Measurements from ENCODE around the gene TRABD2B.

TRABD2B gene

DNA sequence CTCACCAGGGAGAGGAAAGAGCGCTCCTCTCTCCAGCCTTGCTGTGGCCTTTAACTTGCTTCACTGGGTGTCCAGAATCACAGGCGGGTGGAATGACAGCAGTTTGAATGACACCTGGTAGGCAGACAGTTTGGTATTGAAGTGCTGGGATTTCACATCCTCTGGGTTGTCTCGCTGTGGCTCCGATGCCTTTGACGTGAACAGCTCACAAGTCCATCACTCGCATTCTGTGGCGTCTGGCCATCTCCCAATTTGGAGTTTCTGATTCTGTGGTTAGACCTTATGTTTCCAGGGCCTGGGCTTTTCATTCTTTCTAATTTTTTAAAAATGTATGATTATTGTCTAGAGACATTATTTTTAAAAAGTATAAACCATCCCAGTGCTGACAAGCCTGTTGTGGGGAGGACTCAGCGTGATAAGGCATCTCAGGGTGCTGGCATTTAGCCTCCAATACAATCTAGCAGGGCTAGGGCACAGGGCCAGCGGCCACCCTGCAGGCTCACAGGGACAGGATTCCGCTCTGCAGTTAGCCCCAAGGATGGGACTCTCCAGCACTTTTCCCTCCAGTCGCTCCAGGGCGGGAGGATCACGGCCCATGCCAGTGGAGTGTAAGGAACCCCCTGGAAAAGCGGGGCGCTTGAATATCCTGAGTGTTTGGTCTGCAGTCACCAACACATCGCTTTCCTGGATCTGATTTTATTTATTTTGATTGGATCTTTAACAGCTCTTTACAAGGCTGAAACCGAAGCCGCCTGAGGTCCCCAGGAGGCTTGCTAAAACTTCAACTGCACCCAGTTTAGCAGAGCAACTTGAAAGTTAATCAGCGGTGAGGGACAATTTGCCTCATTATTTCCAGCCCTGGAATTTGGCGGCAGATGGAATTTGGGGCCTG is 178.3 kb downstream of the TRABD2B start:
- DNase-seq, result no peak

DNA sequence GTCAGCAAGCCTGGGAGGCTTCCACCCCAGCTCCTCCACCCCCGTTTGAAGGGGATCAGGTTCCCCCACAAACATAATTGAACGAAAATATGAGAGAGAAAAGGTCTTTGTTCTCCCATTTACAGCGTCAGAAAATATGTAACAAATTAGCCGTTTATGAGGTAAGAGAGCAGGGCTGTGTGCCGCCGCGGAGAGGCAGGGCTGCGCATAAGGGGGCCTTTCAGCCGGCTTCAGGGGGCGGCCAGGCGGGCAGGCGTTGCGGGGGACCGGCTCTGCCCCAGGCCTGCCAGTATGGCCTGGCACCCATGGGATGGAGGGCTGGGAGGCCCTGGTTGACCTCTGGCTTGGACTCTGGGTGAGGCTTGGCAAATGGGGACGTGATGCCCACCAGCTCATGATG is 179.3 kb downstream of the TRABD2B start:
- DNase-seq, result no peak

DNA sequence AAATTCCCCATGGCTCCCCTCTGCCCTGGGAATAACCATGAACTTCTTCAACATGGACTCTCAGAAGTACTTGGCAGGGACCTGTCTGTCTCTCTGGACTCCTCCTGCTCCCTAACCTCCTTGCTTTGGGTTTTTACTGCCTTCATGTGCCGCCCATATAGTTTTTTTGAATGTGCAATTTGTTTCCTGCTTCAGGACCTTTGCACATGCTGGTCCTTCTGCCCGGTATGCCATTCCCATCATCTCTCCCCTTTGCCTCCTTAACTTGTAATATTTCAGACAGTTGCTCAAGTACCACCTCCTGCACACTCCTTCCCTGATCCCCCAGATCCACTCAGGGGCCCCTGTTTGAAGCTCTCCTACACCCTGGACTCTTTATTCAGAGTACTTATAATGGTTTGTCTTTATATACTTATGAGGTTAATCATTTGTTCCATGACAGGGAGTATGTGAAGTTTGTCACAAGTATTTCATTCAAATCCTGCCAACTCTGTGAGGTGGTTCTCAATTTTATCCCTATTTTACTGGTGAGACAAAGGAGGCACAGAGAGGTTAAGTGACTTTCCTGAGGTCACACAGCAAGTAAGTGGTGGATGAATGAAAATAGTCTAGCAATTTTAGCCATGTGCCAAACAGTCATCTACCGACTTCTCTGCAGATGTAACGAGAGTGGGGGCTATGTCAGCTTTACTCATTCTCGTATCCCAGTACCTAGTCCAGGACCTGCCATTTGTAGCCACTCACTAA is 180.7 kb downstream of the TRABD2B start:
- DNase-seq, result no peak

DNA sequence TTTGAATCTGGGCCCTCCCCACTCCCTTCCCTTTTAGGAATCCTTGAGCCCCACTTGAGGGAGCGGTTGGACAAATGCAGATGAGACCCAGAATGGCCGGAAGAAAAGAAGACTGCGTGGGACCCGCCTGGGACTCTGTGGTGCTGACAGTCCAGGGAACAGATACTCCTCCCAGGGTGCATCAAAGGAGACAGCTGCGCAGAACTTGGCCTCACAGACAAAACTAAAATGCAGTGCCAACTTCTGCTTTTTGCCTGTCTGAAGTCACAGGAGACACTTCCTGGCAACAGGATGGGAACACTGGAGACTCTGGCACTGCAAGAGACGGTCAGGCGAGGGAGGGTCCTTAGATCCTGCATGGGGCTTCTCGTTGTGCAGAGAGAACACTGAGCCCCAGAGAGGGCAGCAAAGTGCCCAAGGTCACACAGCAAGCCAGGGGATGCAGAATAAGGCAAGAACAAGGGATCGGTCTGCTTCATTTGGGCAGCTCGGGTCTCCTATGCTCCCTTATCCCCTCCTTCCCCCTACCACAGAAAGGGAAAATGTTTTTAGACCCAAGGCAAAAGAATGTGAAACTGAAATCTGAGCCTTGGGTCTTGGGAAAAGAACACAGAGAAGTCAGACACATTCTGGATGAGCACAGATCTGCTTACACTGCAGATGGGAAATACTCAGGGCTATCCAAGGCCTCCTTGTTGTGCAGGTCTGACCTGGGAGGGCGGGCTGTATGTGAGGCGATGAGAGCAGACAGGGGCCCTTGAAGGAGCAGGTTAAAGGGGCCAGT is 182.4 kb downstream of the TRABD2B start:
- peak; percentile 51 for DNase-seq

DNA sequence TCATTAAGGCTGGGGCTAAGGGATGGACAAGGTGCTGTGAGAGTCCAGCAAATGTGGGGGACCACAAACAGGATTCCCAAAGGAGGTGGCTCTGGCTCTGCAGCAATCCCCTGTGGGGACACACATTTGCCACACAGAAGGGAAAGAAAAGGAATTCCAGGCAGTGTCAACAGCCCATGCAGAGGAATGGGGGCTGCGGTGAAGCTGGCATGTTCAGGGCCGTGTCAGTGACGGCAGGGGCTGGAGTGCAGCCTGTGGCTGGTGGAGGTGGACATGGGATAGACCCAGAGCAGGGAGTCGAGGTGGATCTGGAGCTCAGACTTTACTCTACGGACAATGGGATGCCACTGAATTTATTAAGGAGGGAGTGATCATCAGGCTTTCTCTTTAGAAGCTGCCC is 183.2 kb downstream of the TRABD2B start:
- DNase-seq, result no peak

DNA sequence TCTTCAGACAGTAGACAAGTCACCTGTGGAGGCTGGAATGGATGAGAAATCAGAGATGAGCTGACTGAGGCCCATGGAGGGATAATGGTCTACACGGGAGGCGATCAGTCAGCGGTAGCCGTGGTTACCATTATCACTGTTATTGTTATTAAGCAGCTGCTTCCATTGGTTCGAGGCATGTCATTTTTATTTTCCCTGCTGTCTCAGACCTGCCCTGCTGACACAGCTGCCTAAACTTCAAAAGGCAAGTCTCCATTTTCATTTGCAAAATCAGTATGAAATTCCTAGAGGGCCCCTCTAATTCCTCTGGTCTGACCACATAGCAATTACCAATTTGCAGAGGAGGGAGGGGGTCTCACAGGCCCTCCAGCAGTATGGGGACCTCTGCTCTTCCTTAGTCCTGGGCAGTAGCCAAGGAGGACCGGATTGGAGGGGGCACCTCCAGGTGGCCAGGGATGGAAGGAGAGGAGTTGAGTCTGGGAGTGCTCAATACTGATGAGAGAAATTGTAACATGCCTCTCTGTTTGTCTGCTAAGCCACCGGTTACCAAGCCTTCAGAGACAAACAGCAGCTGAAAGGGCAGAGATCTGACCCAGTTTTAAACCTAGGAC is 184.2 kb downstream of the TRABD2B start:
- DNase-seq, result no peak

DNA sequence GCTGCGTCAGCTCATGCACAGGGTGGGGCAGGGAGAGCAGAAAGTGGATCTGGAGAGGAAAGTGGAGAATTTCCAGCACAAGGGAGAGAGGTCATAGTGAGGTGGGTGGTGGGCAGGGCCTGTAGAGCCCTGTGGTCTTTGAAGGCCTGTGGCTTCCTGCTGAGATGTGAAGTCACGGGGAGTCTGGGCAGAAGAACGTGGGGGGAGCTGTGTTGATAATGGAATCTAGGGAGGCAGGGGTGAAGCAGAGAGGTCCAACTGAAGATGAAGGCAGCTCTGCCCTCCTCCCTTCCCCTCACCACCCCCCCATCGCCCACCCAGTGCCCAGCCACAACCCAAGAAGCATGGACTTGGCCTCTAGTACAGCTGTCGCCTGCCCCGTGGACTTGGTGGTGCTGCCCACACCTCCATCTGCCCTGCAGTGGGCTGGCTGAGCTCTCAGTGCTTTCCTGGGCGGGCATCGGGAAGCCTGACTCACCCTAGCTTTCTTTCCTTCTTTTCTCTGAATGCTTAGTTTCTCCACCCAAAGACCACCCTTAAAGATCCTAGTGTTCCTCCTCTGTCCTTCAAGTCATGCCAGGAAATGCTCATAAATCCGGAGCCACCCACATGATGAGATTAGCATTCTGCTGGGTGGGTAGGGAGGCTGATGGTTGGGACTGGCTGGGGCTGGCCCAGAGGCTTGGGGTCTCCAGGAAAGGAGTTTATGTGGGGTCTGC is 186.1 kb downstream of the TRABD2B start:
- no peak for DNase-seq

DNA sequence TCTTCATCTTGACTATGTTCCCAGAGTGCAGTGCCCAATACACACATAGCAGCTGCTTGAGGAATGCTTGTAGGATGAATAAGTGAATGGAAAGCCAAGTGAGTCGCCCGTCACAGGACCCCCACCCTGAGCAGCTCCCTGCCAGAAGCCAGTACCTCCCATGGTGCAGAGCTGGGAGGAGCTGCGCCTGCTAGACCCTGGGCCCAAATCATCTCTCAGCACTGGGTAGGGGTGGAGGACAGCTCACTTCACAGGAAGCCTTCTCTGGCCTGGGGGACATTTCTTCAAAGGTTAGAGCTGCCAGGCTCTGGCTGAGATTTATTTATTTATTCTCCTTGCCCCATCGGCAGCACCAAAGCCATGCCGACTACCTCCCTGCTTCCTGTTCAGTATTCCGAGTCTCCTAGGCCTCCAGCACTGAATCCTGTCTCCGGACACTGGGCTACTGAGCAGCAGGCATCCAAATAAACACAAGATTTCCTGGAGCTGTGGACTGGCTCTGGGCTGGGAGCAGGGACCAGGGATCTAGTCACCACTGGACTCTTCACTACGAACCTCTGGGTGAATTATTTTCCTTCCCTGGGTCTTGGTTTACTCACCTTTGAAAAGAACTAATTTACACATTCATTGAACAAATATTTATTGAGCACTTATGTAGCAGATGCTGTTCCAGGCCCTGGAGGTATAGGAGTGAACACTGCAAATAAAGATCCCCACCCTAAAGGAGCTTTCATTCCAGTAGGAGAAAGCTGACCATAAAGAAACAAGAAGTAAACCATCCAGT is 187.7 kb downstream of the TRABD2B start:
- DNase-seq, result no peak

DNA sequence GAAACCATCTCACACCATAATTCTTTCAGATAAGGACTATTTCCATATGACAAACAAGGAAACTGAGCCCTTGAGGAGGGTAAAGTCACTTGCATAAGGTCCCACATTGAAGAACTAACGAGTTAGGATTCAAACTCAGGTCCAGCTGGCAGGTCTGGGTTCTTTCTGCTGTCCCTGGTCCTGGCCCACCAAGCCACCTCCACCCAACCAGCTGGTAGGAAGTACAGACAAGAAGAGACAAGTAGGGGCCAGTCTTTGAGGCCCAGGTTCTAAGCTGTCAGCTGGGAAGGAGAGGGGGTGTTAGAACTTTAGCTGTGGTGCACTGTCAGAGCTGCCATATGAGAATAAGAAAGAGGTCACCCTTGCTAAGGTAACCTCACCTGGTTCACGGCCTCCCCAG is 188.6 kb downstream of the TRABD2B start:
- DNase-seq, result no peak

DNA sequence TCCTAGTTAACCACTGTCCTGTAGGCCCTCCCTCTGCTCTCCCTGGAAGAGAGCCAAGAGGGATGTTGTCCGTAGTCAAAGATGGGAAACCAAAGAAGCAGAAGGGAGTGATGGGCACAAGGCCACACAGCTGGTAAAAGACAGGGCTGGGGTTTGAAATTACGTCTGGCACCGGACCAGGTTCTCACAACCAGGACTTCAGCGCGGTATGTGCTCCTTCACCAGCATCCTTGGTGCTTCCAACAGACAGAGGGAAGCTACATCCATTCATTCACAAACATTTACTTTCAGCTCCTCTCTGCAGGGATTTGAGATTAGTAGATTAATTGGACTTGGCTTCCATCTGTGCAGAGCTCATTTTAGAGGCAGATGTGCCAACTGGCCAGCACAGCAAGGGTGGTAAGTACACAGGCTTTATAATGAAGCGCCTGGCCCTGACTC is 191.2 kb downstream of the TRABD2B start:
- no peak for DNase-seq

DNA sequence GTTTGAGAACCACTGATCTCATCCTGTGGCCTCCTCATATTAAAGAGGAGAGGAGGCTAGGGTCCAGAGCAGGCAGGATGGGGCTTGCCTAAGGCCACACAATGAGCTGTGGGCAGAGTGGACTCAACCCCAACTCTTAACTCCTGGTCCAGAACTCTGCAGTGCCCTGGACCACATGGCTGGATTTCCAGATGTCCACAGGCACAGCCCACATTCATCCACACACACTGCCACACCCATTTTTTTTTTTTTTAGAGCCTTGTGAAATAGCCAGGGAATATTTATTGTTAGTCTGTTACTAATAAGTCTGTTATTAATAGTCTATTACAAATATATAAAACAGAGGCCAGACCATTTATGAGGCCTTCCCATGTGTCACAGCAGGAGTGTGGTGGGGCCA is 192.2 kb downstream of the TRABD2B start:
- no peak for DNase-seq

DNA sequence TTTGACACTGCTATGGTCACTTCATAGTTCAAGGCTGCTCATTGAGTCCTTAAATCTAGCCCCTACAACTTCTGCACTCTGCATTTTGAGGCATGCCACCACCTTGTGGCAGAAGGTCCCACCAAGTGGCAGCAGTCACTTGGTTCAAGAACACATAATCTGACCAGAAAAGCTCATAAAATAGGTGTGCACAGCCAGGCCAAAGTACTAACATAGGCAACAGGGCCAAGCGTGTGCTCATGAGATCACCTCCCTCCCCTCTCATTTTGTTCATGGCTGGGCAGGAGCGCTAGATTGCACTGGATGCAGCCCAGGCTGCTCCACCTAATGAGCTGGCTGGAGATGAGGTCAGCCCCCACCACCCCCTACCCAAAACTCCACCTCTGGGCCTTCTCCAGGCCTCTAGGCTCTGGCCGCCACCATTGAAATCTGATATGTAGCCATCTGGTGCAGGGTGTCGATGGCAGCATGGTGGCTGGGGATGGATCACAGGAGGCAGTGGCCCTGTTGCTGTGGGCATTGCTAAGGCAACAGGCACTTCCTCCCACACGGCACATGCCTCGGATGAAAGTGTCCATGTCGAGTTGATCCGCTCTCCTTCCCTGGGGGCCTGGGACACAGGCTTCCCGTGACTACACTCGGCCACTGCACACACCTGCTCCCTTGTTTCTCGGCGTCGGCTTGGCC is 193.2 kb downstream of the TRABD2B start:
- DNase-seq, result no peak

DNA sequence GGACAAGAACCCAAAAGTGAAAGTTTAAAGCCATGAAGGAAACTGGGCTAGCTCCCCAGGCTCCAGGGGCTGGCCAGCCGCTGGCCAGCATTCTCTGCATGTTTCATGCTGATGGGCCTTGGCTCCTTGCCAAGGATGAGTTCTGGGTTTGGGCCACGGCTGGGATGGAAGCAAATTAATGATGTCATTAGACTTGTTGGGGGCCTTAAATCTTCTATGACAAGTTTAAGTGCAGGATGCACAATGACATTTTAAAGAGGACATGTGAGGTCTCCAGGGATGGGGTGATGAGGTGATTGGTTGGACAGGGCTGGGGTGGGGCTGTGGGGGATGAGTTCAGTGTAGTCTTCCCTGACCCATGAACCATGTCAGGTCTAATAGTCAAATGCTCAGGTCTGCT is 199.6 kb downstream of the TRABD2B start:
- DNase-seq, result no peak

DNA sequence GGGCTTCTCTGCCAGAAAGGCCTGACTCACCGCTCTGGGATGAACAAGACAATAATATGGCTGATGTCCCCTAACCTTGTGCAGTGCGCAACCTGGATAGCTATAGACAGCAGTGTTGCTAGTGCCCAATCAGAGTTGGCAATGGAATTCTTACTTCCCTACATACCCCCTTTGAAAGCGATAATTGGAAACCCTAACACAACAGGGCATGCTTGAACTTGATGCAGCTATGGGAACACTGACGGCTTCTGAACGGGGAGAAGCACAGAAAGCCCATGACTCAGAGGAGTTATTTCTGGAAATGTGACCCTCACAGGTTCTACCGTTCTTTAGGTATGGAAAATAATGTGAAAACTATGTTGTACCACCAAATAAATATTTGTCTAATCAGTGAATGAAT is 200.6 kb downstream of the TRABD2B start:
- no peak for DNase-seq

DNA sequence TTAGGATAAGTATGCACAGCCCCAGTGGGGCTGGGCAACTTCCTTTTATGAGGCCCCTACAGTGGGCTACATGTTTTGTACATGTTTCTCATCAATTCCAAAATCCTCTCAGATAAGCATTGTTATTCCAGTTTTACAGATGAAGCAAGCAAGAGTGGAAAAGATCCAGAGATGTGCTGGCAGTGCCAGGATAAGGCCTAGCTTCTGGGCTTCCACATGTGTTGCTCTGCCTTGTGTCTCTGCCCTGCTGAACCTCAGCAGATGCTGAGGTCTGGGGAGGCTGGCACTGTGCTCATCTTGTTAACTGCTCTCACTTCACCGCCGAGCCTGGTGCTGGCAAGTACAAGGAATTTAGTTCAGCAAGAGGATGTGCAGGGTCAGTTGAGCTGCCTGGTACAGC is 202.1 kb downstream of the TRABD2B start:
- DNase-seq, result no peak

DNA sequence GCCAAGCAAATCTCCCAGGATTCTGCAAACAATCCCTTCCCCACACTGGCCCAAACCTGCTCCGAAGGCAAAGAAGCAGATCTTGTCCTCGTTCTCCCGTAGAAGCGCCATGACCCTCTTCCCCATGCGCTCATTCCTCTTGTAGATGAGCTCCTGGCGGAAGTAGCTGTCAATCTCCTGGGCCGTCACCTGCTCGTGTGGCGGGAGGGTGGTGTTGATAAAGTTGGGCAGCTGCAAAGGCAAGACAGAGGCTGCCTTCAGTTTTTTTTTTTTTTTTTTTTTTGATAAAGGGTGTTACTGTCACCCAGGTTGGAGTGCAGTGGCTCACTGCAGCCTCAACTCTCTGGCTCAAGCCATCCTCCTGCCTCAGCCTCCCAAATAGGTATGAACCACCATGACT is 202.7 kb downstream of the TRABD2B start:
- no peak for DNase-seq

DNA sequence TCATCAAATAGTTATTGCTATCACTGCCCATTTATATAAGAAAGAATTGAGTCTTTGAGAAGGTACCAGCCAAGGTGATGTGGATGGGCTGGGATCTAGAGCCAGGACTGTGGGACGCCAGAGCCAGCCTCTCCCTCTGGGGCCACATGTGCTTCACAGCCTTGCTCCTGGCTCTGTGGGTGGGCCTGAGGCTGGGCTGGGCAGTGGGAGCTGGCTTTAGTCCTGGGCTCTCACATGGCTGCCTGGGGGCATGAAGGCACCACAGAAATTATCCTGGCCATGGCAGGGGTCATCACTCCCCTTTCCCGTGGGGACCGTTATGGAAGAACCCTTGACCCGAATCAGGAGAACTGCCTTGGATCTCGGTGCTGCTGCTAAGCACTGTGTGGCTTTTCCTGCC is 203.1 kb downstream of the TRABD2B start:
- DNase-seq, result no peak

DNA sequence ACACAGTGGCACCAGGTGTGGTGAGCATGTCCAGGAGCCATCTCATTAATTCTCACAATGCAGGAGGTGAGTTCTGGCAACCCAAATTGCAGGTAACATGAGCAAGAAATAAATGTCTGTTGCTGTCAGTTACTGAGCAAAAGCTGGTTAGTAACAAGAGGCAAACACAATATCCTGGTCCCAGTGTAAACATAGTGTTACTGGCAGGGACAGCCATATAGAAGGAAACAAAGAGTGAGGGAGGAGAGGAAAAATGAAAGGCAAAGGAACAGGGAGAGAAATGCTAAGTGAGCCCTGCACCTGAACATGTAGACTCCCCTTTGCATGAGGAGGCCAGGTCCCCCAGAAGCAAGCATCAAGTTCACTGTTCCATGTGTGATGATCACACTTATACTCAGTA is 203.6 kb downstream of the TRABD2B start:
- DNase-seq, result no peak

DNA sequence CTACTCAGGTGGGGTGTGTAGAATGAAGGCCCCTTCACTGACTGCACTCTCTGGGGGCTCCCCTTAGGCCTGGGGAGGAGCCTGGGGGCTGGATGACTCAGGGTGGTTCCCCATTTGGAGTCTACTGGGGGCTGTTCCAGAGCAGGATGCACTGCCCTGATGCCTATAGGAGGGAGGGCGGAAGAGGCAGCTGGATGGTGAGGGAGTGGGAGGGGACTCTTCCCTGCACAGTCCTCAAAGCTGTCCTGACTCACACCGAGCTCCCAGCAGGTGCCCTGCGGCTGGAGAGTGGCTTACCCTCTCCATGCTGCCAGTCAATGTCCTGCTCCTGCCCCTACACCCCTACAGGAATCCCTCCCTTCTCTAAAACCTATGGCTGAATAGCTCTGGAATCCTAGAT is 204.4 kb downstream of the TRABD2B start:
- no peak for DNase-seq

DNA sequence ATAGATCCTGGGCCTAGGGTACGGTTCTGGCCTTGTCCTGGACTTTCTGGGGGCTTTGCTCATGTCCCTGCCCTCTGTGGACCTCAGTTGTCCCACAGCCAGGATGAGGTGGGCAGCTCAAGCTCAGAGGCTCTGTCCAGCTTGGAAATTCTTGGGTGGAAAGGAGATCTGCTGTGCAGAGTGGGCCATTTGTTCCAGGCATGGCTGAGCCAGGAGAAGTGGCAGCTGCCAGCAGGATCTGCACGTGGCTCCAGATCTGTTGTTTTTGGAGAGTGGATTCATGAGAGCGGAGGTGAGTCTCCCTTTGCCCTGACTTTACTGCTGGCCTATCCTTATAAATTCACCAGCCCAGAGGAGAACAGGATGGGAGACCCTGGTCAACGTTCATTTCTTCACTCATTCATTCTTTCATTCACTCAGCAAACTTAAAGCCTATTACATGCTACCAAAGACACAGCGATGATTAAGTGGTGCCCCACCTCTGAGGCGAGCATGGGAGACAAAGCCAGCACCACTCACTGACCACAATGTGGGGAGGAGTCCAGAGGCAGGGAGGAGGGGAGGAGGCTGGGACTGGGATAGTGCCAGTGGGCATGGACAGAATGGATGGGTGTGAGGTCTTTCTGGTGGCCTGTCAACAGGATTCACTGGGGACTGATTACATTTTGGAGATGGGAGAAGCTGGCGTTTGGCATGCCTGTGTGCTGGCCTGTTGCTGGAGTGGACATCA is 205.1 kb downstream of the TRABD2B start:
- DNase-seq, result no peak

All from RPMI8226 (cell line).